Neural progenitor cell (in vitro differentiated cells): ENCODE results near the gene TOMM6. TPM values are rescaled to one million over a fixed set of nuclear protein-coding genes. Genes with fewer than 3 reads are reported as not detected.
"Not testable (repeated sequence)": the region's sequence is repeated elsewhere in the genome, so short reads cannot be mapped to it uniquely, and the experiment has no call there.

Experiments used
- DNase-seq: peaks from one replicate; pipeline ENCODE4 v3.0.0-alpha.2; 2016; ENCODE audit warnings: low spot score
- H2AFZ ChIP-seq: fragments of 200-600 bp; sonication (generic); replicated peaks from 2 replicates; pipeline ENCODE4 v1.6.1; 2016; ENCODE audit warnings: antibody characterized with exemption
- H3F3A ChIP-seq: fragments of 200-600 bp; sonication (generic); 2 replicates; pipeline ENCODE4 v1.6.1; 2016; ENCODE audit warnings: antibody characterized with exemption, low read depth
- H3K27ac ChIP-seq: fragments of 200-600 bp; sonication (generic); 2 replicates; pipeline ENCODE4 v1.5.1; 2016; ENCODE audit warnings: mild to moderate bottlenecking
- H3K27me3 ChIP-seq: fragments of 200-600 bp; sonication (generic); 2 replicates; pipeline ENCODE4 v1.6.1; 2016; ENCODE audit warnings: mild to moderate bottlenecking, moderate library complexity
- H3K36me3 ChIP-seq: fragments of 200-600 bp; sonication (generic); 2 replicates; pipeline ENCODE4 v1.5.1; 2016
- H3K4me1 ChIP-seq: fragments of 200-600 bp; sonication (generic); 2 replicates; pipeline ENCODE4 v1.6.1; 2016; ENCODE audit warnings: mixed run types
- H3K4me2 ChIP-seq: fragments of 200-600 bp; sonication (generic); 2 replicates; pipeline ENCODE4 v1.6.1; 2016
- H3K4me3 ChIP-seq: fragments of 200-600 bp; sonication (generic); 2 replicates; pipeline ENCODE4 v1.5.1; 2016
- H3K79me2 ChIP-seq: fragments of 200-600 bp; sonication (generic); 2 replicates; pipeline ENCODE4 v1.6.1; 2016; ENCODE audit warnings: low read depth
- H3K9ac ChIP-seq: fragments of 200-600 bp; sonication (generic); 2 replicates; pipeline ENCODE4 v1.6.1; 2016
- H3K9me3 ChIP-seq: fragments of 200-600 bp; sonication (generic); 2 replicates; pipeline ENCODE4 v1.5.1; 2016; ENCODE audit warnings: low read depth
- H4K20me1 ChIP-seq: fragments of 200-600 bp; sonication (generic); 2 replicates; pipeline ENCODE4 v1.6.1; 2016; ENCODE audit warnings: low read depth
- H3K27ac Mint-ChIP-seq: 3 replicates; pipeline ENCODE4 v1.8.0; 2021; ENCODE audit warnings: mixed read lengths
- H3K27me3 Mint-ChIP-seq: 2 replicates; pipeline ENCODE4 v1.8.0; 2022; ENCODE audit warnings: low read depth, mild to moderate bottlenecking, inconsistent platforms, moderate library complexity, mixed read lengths; ENCODE audit not compliant: insufficient read depth
- H3K36me3 Mint-ChIP-seq: 3 replicates; pipeline ENCODE4 v1.8.0; 2021; ENCODE audit warnings: mixed read lengths
- H3K4me1 Mint-ChIP-seq: 3 replicates; pipeline ENCODE4 v1.8.0; 2021; ENCODE audit warnings: mixed read lengths
- H3K4me3 Mint-ChIP-seq: 3 replicates; pipeline ENCODE4 v1.8.0; 2021; ENCODE audit warnings: mild to moderate bottlenecking, moderate library complexity, mixed read lengths
- H3K9me3 Mint-ChIP-seq: 3 replicates; pipeline ENCODE4 v1.8.0; 2020; ENCODE audit warnings: mixed read lengths
- EZH2 ChIP-seq: fragments of 200-600 bp; sonication (generic); IDR thresholded peaks from 2 replicates; pipeline ENCODE4 v1.6.1; 2017; ENCODE audit warnings: antibody characterized with exemption, mild to moderate bottlenecking, moderate library complexity
- EZH2phosphoT487 ChIP-seq: fragments of 200-600 bp; sonication (generic); IDR thresholded peaks from 2 replicates; pipeline ENCODE4 v1.6.1; 2017; ENCODE audit warnings: antibody characterized with exemption
- total RNA-seq: library from RNA; depleted of rRNA; stranded (reverse); fragments of >200 nt; gene quantifications from 2 replicates; pipeline ENCODE4 v1.2.3, GENCODE V29; 2015; ENCODE audit warnings: low replicate concordance
- TF ChIP-seq, protein P1 (sequence below): fragments of 200-600 bp; sonication (generic); IDR thresholded peaks from 2 replicates; pipeline ENCODE4 v1.5.1; 2017; ENCODE audit warnings: antibody characterized with exemption, mild to moderate bottlenecking

The TOMM6 gene
- total RNA-seq, 1 donor from 2014 or later: 182 TPM

DNA sequence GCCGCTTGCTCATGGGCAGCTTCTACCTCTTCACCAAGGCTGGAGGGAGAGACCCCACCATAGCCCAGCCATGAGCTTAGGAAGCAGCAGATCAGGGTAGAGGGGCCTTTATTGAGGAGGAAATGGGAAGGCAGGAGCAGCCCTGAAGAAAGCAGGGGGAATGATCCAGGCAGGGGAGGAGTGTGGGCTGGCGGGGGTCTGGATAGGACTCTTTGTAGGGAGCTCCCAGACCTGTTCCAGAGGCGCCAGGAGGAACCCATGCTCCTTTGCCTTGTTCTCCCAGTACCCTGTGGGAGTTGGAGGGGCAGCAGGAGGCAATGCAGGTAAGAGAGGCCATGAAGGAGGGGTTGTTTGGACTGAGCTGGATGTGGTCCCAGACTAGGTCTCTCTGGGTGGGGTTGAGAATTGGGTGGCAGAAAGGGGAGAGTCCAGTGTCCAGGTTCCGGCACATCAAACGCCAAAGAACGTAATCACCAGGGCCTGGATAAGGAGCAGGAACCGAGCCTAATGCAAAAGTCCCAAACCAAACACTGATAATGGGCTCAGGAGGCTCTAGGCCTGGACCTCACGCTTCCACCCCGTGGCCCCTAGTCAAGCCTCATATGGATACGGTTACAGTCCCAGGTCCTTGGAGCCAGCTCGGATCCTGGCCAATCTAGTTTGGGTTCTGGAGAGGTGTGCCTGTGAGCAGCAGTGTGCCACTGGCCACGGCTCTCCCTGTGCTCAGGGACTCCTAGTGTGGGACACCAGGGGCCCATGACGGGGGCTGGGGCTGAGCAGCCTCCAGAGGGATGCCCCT is 28.2 kb upstream of the TOMM6 start:
- no peaks in the 10 kb centered on the region for H3K9me3 ChIP-seq
- Mint-ChIP-seq H3K4me1 (no peaks in the 10 kb centered on the region), H3K36me3 (no peaks in the 10 kb centered on the region), H3K27me3 (peaks cover 12% of the 10 kb centered on the region), H3K27ac (peak overlapping the region; percentile 29), H3K9me3 (no peaks in the 10 kb centered on the region), H3K4me3 (no peak overlapping the region)
- no peaks in the 10 kb centered on the region for H3K4me1 ChIP-seq
- H3F3A ChIP-seq: no peaks in the 10 kb centered on the region
- H3K27ac ChIP-seq: no peak overlapping the region
- no peaks in the 10 kb centered on the region for H4K20me1 ChIP-seq
- no peaks in the 10 kb centered on the region for H3K27me3 ChIP-seq
- no peaks in the 10 kb centered on the region for H3K79me2 ChIP-seq
- TF ChIP-seq, protein P1, sequence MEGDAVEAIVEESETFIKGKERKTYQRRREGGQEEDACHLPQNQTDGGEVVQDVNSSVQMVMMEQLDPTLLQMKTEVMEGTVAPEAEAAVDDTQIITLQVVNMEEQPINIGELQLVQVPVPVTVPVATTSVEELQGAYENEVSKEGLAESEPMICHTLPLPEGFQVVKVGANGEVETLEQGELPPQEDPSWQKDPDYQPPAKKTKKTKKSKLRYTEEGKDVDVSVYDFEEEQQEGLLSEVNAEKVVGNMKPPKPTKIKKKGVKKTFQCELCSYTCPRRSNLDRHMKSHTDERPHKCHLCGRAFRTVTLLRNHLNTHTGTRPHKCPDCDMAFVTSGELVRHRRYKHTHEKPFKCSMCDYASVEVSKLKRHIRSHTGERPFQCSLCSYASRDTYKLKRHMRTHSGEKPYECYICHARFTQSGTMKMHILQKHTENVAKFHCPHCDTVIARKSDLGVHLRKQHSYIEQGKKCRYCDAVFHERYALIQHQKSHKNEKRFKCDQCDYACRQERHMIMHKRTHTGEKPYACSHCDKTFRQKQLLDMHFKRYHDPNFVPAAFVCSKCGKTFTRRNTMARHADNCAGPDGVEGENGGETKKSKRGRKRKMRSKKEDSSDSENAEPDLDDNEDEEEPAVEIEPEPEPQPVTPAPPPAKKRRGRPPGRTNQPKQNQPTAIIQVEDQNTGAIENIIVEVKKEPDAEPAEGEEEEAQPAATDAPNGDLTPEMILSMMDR: no peak
- no peak for TF ChIP-seq EZH2phosphoT487
- H2AFZ ChIP-seq: no peak overlapping the region
- H3K9ac ChIP-seq: no peak overlapping the region
- no peaks in the 10 kb centered on the region for H3K36me3 ChIP-seq
- no peak for DNase-seq
- H3K4me2 ChIP-seq: no peak overlapping the region
- H3K4me3 ChIP-seq: no peak overlapping the region

DNA sequence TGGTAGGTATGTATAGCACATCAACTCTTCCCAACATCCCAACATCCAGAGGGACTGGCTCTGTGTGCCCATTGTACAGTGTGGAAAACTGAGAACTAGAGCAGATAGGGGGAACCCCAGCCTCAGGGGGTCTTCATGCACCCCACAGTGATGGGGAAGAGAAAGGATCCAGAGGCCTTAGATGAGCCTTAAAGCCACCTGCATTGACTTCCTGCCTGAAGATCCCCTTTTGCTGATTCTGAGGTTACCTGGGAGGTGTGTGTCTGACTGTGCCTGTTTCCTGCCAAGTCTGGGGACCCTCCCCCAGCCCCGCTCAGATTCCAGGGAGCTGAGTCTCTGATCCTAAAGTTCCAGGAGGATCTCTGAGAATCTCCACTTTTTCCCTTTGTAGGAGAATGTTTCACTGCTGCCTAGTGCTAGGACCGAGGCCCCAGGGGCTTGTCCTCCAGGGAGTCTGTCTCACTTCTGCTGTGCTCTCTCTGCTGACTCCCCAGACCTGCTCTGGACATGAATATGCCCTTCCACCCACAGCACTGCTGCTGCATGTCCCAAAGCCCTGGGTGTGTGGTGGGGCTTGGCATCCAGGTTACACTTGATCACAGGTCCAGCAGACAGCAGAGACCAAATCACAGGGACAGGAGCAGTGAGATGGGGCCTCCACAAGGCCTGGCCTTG is 27.5 kb upstream of the TOMM6 start:
- Histone ChIP-seq H3K4me3 (no peak overlapping the region), H2AFZ (no peak overlapping the region), H3K4me1 (no peaks in the 10 kb centered on the region), H3K79me2 (no peaks in the 10 kb centered on the region), H3F3A (no peaks in the 10 kb centered on the region), H4K20me1 (no peaks in the 10 kb centered on the region), H3K27me3 (no peaks in the 10 kb centered on the region), H3K9ac (no peak overlapping the region), H3K9me3 (no peaks in the 10 kb centered on the region), H3K4me2 (no peak overlapping the region), H3K36me3 (no peaks in the 10 kb centered on the region), H3K27ac (no peak overlapping the region)
- peak overlapping the region; percentile 30 for H3K4me3 Mint-ChIP-seq
- no peak overlapping the region for H3K27ac Mint-ChIP-seq
- TF ChIP-seq EZH2phosphoT487: no peak
- TF ChIP-seq, protein P1: no peak
- TF ChIP-seq EZH2: no peak
- no peaks in the 10 kb centered on the region for H3K36me3 Mint-ChIP-seq
- peaks cover 14% of the 10 kb centered on the region for H3K27me3 Mint-ChIP-seq
- DNase-seq: no peak
- no peaks in the 10 kb centered on the region for H3K4me1 Mint-ChIP-seq
- H3K9me3 Mint-ChIP-seq: no peaks in the 10 kb centered on the region

DNA sequence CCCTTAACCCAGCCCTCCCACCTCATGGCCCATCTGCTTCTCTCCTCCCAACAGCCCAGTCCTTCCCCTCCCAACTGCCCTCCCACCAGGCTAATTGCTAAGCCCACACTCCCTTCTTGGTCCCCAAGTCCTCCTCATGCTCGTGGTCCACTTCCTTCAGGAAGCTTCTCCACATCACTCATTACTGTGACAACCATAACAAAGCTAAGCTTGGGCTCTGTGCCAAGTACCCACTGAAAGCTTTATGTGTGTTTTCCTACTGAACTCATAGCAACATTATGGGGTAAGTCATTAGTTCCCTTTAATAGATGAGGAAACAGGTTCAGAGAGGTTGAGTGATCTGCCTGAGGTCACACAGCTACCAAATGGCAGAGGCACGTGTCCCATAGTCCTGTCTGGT is 24.0 kb upstream of the TOMM6 start:
- no peaks in the 10 kb centered on the region for H3K27me3 ChIP-seq
- Mint-ChIP-seq H3K9me3 (no peaks in the 10 kb centered on the region), H3K27me3 (peaks cover 15% of the 10 kb centered on the region), H3K4me3 (no peak overlapping the region), H3K36me3 (no peaks in the 10 kb centered on the region), H3K27ac (no peak overlapping the region), H3K4me1 (peaks cover 5% of the 10 kb centered on the region)
- no peaks in the 10 kb centered on the region for H3K79me2 ChIP-seq
- no peak overlapping the region for H3K27ac ChIP-seq
- no peak for DNase-seq
- no peak overlapping the region for H3K9ac ChIP-seq
- TF ChIP-seq EZH2phosphoT487 (no peak), EZH2 (no peak)
- TF ChIP-seq, protein P1: no peak
- H3K4me1 ChIP-seq: no peaks in the 10 kb centered on the region
- no peaks in the 10 kb centered on the region for H4K20me1 ChIP-seq
- H3K9me3 ChIP-seq: no peaks in the 10 kb centered on the region
- H3K4me2 ChIP-seq: no peak overlapping the region
- no peaks in the 10 kb centered on the region for H3F3A ChIP-seq
- no peaks in the 10 kb centered on the region for H3K36me3 ChIP-seq
- H3K4me3 ChIP-seq: no peak overlapping the region
- H2AFZ ChIP-seq: no peak overlapping the region

DNA sequence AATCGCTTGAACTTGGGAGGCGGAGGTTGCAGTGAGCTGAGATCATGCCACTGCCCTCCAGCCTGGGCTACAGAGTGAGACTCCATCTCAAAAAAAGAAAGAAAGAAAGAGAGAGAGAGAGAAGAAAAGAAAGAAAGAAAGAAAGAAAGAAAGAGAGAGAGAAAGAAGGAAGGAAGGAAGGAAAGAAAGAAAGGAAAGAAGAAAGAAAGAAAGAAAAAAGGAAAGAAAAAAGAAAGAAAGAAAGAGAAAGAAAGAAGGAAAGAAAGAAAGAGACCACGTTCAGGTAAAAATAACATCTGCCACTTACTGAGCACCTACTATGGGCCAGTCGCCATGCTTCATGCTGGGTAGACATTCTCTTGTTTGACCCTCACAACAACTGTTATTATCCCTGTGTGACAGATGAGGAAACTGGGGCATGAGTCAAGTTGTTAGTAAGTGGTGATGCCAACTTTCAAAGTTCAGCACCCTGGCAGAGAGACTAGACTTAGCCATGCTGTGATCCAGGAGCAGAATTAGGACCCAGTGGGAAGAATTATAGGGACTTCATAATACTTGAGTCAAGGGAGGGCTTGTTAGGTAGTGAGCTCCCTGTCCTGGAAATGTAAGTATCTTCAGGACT is 21.3 kb upstream of the TOMM6 start:
- not testable (repeated sequence) for H3K27ac ChIP-seq, H3K36me3 ChIP-seq, DNase-seq, H3F3A ChIP-seq, H3K9ac ChIP-seq, H3K4me1 ChIP-seq, H3K4me2 ChIP-seq, H3K27me3 Mint-ChIP-seq, H3K4me1 Mint-ChIP-seq, H3K27ac Mint-ChIP-seq, H3K4me3 Mint-ChIP-seq, H3K27me3 ChIP-seq, H3K36me3 Mint-ChIP-seq, H3K9me3 ChIP-seq, H3K4me3 ChIP-seq, H3K9me3 Mint-ChIP-seq, H2AFZ ChIP-seq, H4K20me1 ChIP-seq, H3K79me2 ChIP-seq
